AG04449 (cell line): ENCODE measurements around the gene LAMTOR3.

Experiments used
- CTCF ChIA-PET: fragments of 350-600 bp; formaldehyde crosslinking; extraction: SDS; loops from one replicate; lab custom pipeline; 2021; ENCODE audit warnings: antibody characterized with exemption; lab: Yijun Ruan, JAX
- POLR2A ChIA-PET: fragments of 400-600, 350-600 bp; formaldehyde crosslinking; extraction: SDS; loops from one replicate; lab custom pipeline; 2020; ENCODE audit warnings: antibody characterized with exemption, inconsistent platforms; lab: Yijun Ruan, JAX
- DNase-seq: peaks from one replicate; pipeline ENCODE4 v3.0.0-alpha.2; 2010; ENCODE audit warnings: low read depth, low spot score
- H3K4me3 ChIP-seq: 2 replicates; pipeline ENCODE4 v1.5.1; 2011; ENCODE audit warnings: low read depth, mild to moderate bottlenecking, control low read depth, low read length
- CTCF ChIP-seq: IDR thresholded peaks from one replicate; pipeline ENCODE4 v1.5.1; 2011; ENCODE audit warnings: mild to moderate bottlenecking, moderate library complexity, low read length, control low read depth, inconsistent platforms; ENCODE audit not compliant: insufficient read depth; ENCODE audit errors: missing control alignments

Gene LAMTOR3

GRCh38 chr4:99894161-99894997, at the start of gene LAMTOR3:
Gene LAMTOR3, minus strand, starts transcription at chr4:99894427. Its CDS starts 464 bp downstream, at chr4:99893963.
- DNase-seq: peak; percentile 42
- ChIA-PET POLR2A (interaction anchor here (0.5 to 1.3 kb wide), 4 partner anchors 55 to 413 kb away, joined by 4 to 6 read pairs (median 4); partner anchors contain the start of genes H2AZ1 and TRMT10A), CTCF (interaction anchor here (2.0 to 3.2 kb wide), 2 partner anchors 10 to 54 kb away, joined by 5 to 12 read pairs; no protein-coding TSS in a partner anchor)
- H3K4me3 ChIP-seq: peak within 1 kb of the TSS; percentile 84
- no peak for TF ChIP-seq CTCF

GRCh38 chr4:99938243-99938753, 44.1 kb upstream of the LAMTOR3 start:
- ChIA-PET CTCF (no interaction called here), POLR2A (no interaction called here)
- no peak for DNase-seq
- no peak for TF ChIP-seq CTCF
- no peak overlapping the region for H3K4me3 ChIP-seq

GRCh38 chr4:99934891-99935290, 40.7 kb upstream of the LAMTOR3 start:
- CTCF ChIA-PET: interaction anchor here (1.3 kb wide), 1 partner anchor 11 kb away, joined by 3 read pairs; the partner anchor contains the start of gene DNAJB14
- no peak for DNase-seq
- POLR2A ChIA-PET: no interaction called here

GRCh38 chr4:99927566-99927965, 33.3 kb upstream of the LAMTOR3 start:
- POLR2A ChIA-PET: no interaction called here

More at GRCh38 chr4:99934891-99935290, 40.7 kb upstream of the LAMTOR3 start:
- H3K4me3 ChIP-seq: no peak overlapping the region
- TF ChIP-seq CTCF: no peak

GRCh38 chr4:99921174-99921573, 26.9 kb upstream of the LAMTOR3 start:
- no peak overlapping the region for H3K4me3 ChIP-seq
- ChIA-PET POLR2A (no interaction called here), CTCF (interaction anchor here (1.3 kb wide), 1 partner anchor 27 kb away, joined by 5 read pairs; no protein-coding TSS in a partner anchor)
- no peak for TF ChIP-seq CTCF
- DNase-seq: no peak

More at GRCh38 chr4:99927566-99927965, 33.3 kb upstream of the LAMTOR3 start:
- CTCF ChIA-PET: interaction anchor here (1.8 kb wide), 1 partner anchor 18 kb away, joined by 5 read pairs; the partner anchor contains the start of gene DNAJB14
- no peak for DNase-seq
- H3K4me3 ChIP-seq: no peak overlapping the region
- TF ChIP-seq CTCF: no peak

- H3K4me3 ChIP-seq: no peak overlapping the region
- TF ChIP-seq CTCF: no peak
- DNase-seq: no peak
- ChIA-PET CTCF (interaction anchor here (1.0 kb wide), 1 partner anchor 11 kb away, joined by 3 read pairs; no protein-coding TSS in a partner anchor), POLR2A (no interaction called here)
These were observed 24.4 kb upstream of the LAMTOR3 start for GRCh38 chr4:99918656-99919055.
